ENCODE results near the gene SYF2. TPM values are rescaled to one million over a fixed set of nuclear protein-coding genes. Genes with fewer than 3 reads are reported as not detected.

The SYF2 gene
- total RNA-seq, 1 donor from 2014 or later, result 39.1 TPM

DNA sequence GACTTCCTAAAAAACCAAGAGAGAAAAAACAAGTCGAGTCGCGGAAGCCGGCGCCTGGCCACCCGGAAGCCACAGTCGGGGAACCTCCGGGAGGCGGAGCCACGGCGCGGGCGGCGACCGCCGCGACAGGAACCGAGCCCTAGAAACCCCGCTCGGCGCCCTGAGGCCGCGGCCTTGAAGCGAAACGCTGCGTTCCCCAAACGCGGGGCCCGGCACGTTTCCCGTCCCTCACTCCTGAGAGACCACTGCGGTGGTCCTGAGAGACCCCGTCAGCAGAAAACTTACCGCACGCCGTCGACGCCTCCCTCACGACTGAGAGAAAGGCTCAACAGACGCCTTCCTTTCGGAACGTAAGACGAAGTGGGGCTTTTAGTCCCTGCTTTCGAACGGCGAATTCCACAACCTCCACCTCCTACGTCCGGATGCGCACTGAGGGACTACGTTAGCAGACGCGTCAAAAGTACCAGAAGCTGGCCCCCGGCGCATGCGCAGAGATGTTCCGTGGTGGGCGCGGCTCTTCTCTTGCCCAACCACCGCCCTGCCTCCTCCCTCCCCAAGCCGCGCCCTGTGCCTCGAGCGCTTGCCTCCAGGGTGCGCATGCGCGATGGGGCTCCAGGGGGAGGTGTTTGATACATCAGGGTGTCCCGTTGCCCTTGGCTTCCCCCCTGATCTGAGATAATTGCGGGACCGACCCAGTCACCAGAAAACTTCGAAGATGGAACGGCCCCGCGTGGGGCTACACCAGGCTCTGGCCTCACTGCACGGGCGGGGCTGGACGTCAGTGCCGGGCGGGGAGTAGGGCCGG, 14.9 kb upstream of the SYF2 start, which contains the start of gene RSRP1:
Gene RSRP1 (minus strand): TSS at position 431 of the 805 bp plus-strand sequence. CDS start 491 bp downstream, outside the sequence.
- intact Hi-C loops (cut with micrococcal nuclease), result loop anchor here (1.0 to 10.0 kb wide), 15 partner anchors 8 to 1880 kb away; partner anchors contain the start of genes ARID1A, CLIC4, HMGN2 and MACO1

DNA sequence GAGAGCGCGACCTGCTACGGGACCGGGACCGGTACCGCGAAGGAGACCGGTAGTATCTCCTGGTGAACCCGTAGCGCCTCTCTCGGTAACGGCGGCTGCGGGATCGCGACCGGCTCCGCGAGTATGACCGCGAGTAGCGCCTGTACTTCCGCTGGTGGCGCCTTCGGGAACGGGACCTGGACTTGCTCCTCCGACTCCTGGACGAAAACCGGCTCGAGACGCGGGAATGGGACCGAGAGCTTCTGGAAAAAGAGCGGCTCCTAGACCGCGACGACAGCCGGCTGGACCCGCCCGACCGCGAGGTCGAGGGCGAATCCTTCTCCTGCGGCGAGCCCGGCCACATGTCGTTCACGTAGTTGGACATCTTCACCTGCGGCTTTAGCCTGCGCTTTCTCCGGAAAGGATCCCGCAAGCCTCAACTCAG, 14.3 kb upstream of the SYF2 start:
- intact Hi-C loops (cut with micrococcal nuclease), result loop anchor here (1.0 to 10.0 kb wide), 15 partner anchors 7 to 1879 kb away; partner anchors contain the start of genes ARID1A, CLIC4, HMGN2 and MACO1

DNA sequence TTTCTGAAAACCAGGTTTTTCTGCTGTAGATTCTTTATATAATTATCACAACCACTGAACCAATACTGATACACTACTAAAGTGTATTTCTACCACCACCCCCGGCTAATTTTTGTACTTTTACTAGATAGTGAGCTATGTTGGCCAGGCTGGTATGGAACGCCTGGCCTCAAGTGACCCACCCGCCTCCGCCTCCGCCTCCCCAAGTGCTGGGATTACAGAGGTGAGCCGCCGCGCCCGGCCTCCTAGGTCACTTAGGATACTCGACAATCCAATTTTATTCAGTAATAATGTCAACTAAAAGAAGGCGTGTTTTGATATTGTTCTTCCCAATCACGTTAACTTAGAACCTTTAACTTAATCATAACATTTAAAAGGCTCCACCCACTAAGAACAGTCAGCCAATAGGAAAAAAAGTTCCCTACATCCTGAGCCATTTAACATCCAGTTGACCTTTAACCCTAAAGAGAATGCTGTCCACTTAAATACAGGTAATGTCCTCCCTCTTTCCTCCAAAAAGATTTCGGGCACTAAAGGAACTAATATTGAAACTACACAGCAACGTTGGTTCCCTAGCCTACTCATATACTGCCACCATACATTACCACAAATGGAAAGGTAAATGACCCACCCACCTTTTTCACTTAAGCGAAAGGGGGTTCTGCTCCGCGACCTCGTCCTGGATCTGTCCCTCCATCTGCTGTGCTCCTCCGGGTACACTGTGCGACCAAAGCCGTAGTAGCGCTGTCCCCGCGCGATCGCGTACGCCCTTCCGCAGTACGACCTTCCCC, 13.7 kb upstream of the SYF2 start:
- intact Hi-C loops (cut with micrococcal nuclease), result loop anchor here (2.0 to 10.0 kb wide), 10 partner anchors 371 to 1879 kb away; partner anchors contain the start of genes ARID1A, CLIC4, HMGN2 and MAN1C1

DNA sequence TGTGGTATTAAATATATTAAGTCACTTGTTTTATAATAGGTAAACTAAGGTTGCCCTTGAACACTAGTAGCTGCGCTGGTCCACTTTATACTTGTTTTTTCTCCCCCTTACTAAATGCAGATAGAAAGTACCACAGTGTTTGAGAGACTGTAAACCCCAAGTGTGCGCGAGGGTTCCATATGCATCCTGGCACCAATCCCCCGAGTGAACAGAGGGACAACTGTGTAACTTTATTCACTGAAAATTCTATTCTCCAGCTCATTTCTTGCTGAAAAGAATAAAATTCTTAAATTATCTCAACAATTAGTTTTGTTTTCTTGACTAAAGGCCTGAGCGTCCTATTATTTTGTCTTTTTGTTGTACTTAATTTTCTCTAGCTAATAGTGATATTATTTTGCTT, 13.1 kb upstream of the SYF2 start:
- intact Hi-C loops (cut with micrococcal nuclease), result loop anchor here (5.0 to 10.0 kb wide), 9 partner anchors 498 to 1878 kb away; partner anchors contain the start of genes ARID1A, CLIC4, HMGN2 and PNRC2

DNA sequence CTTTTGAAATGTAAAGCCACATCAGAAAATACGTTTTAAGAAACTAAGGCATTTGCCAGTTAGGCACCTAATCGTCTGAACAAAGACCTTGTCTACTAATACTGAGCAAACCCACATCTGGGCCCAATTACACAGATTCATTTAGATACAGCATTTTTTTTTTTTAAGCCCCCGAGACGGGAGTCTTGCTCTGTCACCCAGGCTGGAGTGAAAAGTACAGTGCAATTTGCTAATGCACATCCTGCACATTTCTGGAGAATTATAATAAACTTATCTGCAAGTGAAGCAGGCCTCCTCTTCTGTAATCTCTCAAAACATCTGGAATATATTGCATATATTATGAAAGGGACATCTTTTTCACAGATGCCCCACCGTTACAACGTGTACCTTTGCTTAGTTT, 11.6 kb upstream of the SYF2 start:
- intact Hi-C loops (cut with micrococcal nuclease), result loop anchor here (10.0 kb wide), 5 partner anchors 739 to 1451 kb away; partner anchors contain the start of genes ARID1A, HMGN2, PNRC2 and RCAN3

DNA sequence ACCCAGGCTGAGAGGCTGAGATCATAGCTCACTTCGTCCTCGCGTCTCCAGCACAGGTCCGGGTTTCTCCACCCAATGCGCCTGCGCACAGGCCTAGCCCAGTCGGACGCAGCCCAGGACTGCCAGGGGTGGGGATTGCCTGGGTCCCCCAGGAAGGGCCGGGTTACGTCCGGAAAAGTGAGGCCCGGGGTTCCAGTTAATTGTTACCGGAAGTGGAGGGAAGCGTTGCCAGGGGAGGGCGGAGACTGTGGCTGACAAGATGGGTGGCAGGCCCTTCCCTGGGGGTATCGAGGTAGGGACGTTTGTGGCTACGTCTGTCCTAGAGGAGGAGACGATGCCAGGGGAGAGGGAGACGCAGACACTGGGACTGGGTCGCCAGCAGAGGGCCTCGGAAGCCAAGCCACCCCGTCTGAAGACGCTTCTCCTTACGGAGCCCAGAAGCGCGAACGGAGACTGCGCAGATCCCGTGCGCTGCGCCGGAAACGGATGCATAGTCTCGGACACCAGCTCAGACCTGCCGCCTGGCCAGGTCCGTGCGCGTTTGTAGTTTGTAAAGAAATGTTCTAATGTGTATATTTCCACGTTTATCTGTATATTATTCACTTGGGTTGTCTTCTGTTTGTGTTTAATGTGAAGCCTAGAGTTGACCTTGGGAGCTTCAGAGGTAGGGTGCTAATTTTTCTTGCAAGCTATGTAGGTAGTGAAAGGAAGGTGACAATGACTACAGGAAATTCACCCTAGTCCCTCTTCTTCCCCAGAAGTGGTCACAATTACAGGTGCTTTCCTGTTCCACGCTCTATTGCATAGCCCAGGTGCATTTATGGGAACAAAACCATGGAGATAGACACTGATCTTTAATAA, 7.6 kb upstream of the SYF2 start:
- intact Hi-C loops (cut with micrococcal nuclease), result loop anchor here (1.0 to 10.0 kb wide), 8 partner anchors 7 to 1455 kb away; partner anchors contain the start of genes ARID1A, HMGN2, PNRC2 and RCAN3

DNA sequence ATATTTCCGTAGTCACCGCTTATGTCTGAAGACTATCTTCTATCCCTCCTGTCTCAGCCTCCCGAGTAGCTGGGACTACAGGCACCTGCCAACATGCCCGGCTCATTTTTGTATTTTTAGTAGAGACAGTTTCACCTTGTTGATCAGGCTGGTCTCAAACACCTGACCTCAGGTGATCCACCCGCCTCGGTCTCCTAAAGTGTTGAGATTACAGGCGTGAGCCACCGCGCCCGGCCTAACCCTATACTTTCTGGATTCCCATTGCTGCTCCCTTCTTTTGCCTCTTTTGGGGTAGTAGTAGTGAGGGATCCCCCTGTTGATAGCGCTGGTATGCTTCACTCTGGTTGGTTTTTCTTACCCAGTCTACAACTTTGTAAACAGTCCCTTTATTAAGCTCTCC, 5.7 kb upstream of the SYF2 start:
- intact Hi-C loops (cut with micrococcal nuclease), result loop anchor here (10.0 kb wide), 1 partner anchor 273 kb away; no protein-coding TSS in a partner anchor

DNA sequence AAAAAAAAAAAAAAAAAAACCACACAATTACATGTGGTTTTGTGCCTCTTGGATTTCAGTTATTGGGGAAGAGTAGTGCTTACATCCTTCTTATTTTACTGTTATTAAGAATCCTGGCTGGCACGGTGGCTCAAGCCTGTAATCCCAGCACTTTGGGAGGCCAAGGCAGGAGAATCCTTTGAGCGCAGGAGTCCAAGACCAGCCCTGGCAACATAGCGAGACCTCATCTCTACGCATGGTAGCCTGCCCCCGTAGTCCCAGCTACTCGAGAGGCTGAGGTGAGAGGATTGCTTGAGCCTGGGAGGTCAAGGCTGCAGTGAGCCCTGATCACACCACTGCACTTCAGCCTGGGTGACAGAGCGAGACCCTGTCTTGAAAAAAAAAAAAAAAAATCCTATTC, 4.0 kb upstream of the SYF2 start:
- intact Hi-C loops (cut with micrococcal nuclease), result loop anchor here (10.0 kb wide), 1 partner anchor 271 kb away; no protein-coding TSS in a partner anchor

DNA sequence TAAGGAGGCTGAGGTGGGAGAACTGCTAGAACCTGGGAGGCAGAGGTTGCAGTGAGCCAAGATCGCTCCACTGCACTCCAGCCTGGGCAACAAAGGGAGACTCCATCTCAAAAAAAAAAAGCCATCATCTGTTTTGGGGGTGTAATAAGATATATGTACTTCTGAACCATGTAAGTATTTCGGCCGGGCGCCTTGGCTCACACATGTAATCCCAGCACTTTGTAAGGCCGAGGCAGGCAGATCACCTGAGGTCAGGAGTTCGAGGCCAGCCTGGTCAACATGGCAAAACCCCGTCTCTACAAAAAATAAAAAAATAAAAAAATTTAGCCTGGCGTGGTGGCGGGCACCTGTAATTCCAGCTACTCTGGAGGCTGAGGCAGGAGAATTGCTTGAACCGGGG, 3.1 kb upstream of the SYF2 start:
- intact Hi-C loops (cut with micrococcal nuclease), result loop anchor here (10.0 kb wide), 1 partner anchor 271 kb away; no protein-coding TSS in a partner anchor

DNA sequence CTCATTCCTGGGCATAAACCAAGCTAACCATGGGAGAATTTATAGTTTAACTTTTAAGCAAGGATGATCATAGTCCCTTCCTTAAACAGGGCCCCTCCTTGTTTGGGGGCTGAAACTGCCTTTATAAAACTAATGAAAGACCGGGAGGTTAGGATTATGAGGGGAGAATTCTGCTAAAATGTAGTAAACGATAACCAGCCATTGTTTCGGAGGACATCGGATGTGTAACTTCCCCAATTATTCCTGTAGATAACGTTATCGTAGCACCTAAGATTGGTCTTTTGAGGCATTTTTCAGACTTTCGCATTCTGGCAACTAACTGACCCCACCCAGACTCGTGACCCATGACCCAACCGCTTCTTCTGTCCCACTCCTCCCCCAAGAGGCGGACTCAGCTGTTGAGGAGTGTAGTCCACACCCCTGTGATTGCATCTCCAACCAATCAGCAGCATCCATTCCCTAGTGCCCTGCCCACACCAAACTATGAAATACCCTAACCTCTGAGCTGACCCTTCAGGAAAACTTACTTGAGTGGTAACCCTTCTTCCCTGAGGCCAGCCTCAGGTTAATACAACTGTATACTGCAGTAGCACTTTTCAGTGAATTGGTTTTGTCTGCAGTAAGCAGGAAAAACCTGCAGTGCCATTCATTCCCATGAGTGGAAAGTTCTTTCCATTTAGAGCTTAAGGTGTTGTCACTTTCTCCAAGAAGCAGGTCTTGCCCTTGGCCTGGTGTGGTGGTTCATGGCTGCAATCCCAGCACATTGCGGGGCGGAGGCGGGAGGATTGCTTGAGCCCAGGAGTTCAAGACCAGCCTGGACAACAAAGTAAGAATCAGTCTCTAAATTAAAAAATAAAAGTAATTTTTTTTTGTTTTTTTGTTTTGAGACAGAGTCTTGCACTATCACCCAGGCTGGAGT, 823 bp upstream of the SYF2 start:
- intact Hi-C loops (cut with micrococcal nuclease), result loop anchor here (1.0 to 10.0 kb wide), 11 partner anchors 7 to 765 kb away; partner anchors contain the start of genes CLIC4, MACO1, PAFAH2 and RSRP1

DNA sequence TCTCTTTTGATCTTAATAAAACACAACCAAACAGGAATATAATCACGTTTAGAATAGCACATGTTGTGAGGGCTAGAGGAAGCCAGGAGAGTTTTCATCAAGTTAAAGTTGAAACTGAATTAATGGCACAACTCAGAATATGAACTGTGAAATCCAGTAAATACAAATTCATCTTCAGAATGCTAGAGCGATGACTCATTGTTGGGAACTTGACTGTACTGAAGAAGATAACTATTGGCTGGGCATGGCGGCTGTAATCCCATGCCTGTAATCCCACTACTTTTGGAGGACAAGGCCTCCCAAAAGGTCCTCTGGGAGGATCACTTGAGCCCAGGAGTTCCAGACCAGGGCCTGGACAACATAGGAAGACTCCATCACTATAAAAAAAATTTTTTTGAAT, 8.8 kb downstream of the SYF2 start:
- intact Hi-C loops (cut with micrococcal nuclease), result no loop called here

DNA sequence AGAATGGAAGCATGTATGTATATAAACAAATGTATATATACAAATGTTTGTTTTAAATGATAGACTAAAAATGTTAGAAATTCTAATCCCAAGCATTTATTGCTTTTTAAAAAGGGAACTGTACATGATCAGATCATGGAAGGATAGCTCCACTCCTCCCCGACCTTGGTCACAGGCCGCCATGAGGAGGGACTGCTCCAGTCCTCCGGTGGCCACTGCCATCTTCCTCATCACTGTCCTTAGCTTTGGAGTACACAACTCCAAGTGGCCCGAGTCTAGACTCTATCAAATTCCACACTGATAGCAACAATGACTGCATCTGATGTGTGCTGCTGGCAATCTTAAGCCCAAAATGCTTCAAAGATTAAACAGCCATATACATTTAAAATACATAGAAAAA, 9.7 kb downstream of the SYF2 start:
- intact Hi-C loops (cut with micrococcal nuclease), result no loop called here

DNA sequence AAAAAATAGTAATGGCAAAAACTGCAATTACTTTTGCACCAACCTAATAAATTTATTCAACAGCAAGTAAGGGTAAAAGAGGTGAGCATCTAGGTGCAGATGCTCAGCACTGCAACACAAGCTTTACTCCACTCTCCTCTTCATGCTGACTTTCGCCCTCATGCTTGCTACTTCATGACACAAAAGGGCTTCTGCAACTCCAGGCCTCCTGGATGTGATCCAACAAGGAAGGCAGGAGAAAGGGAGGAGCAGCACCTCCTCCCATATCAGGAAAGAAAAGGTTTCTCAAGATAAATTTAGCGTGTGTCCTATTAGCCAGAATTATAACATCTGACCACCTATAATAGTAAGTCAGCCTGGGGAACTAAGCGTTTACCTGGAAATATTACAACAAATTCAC, 11.6 kb downstream of the SYF2 start:
- intact Hi-C loops (cut with micrococcal nuclease), result no loop called here

DNA sequence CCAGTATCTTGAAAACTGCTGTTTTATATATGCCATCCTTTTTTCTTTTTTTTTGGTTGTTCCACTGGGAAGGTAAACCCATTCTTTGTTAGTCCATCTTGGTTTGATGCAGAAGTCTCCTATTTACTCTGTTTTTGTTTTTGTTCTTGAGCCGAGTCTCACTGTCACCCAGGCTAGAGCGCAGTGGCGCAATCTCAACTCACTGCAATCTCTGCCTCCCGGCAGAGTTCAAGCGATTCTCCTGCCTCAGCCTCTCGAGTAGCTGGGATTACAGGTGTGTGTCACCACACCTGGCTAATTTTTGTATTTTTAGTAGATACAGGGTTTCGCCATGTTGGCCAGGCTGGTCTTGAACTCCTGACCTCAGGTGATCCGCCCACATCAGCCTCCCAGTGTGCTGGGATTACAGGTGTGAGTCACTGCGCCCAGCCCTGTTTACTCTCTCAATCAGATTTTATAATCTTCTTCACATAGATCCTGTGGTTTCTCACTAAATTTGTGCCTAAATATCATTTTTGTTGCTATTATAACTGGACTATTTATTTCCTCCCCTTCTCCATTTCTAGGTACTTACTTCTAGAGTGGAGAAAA, 12.5 kb downstream of the SYF2 start:
- intact Hi-C loops (cut with micrococcal nuclease), result no loop called here

DNA sequence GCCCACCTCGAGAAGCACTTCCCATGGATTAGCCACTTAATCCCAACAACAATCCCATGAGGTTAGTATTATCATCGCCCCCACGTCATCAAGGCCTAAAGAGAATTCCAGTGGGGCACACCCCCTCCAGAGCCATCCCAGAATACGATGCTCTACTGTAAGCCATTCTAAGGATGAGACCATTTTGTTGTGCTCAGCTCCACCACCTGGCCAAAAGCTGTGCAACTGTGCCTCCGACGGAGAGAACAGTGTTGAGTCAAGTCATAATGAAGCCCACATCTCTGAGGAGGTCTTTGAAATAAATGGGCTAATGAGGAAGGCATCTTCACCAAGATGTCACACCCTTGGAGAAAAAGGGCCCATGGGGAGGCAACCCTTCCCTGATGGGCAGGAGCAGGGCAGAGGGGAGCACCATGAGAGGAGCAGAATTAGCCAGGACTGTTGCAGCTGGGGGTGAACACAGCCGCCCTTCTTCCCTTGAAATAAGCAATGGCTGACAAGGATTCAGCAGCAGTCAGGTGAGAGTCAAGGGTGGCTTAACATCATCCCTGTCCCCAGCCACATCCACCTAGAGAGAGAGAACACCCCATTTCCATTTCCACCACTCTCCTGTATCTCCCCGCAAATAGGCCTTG, 14.6 kb downstream of the SYF2 start:
- intact Hi-C loops (cut with micrococcal nuclease), result no loop called here

DNA sequence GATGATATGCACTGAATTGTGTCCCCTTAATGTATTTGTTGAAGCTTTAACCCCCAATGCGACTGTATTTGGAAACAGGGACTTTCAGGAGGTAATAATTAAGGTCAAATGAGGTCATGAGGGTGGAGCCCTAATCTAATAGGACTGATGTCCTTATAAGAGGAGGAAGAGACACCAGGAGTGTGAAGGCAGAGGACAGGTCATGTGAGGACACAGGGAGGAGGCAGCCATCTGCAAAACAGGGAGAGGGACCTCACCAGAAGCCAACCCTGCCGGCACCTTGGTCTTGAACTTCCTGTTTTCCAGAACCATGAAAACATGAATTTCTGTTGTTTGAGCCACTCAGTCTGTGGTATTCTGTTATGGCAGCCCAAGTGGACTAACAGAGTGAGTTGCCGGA, 15.3 kb downstream of the SYF2 start:
- intact Hi-C loops (cut with micrococcal nuclease), result no loop called here

DNA sequence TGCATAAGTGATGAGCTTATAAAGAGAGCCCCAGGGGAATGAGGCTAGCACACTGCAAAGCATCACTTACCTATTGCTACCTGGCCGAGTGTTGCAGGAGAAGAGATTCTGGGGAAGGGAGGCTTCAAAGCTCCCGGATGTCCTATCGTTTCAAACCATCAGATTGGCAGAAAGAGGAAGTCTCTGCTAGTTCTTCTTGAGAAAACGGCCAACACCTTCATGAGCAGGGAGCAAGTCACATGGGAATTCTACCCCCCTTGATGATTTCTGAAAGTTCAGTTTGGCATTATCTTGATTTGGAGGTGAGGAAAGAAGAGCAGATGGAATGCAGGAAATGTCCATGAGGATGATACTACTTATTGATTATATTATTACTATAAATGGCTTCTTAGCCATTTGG, 16.2 kb downstream of the SYF2 start:
- intact Hi-C loops (cut with micrococcal nuclease), result no loop called here

DNA sequence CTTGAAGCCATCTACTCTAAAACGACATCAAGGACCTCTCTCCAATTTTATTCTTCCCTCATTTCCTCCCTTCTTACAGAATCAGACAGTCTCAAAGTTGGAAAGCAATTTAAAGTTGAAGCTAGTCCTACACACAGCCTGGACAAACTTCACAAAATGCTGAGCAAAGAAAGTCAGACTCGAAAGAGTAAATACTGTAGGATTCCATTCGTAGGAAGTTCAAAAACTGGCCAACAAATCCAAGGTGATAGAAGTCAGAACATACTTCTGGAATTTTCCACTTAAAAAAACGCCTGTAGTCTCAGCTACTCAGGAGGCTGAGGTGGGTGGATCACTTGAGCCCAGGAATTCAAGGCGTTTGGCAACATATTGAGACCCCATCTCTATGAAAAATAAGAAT, 19.6 kb downstream of the SYF2 start:
- intact Hi-C loops (cut with micrococcal nuclease), result no loop called here

DNA sequence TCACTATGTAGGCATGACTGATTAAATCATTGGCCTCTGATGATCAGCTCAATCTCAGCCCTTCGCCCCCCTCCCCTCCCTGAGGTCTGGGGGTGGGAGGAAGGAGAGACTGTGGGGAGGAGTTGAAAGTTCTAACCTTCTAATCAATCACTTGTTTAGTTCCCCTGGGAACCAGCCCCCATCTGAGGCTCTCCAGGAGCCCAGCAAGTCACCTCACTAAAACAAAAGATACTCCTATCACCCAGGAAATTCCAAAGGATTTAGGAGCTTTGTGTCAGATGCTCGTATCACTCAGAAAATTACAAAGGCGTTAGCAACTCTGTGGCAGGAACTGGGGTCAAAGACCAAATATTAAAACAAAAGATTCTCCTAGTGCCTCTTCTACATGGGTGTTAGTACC, 21.6 kb downstream of the SYF2 start:
- intact Hi-C loops (cut with micrococcal nuclease), result no loop called here
